CD4-positive, alpha-beta T cell treated with Interleukin-17A for 1 hour (primary cell): ENCODE results near the gene TAF11L4.
A peak's percentile ranks its signal among the peaks of the same experiment; 100 is the strongest.
"Not testable (repeated sequence)": the region's sequence is repeated elsewhere in the genome, so short reads cannot be mapped to it uniquely, and the experiment has no call there.

ENCODE experiments used
- DNase-seq: peaks from one replicate; pipeline ENCODE4 v3.0.0-alpha.2; 2020

The TAF11L4 gene

DNA sequence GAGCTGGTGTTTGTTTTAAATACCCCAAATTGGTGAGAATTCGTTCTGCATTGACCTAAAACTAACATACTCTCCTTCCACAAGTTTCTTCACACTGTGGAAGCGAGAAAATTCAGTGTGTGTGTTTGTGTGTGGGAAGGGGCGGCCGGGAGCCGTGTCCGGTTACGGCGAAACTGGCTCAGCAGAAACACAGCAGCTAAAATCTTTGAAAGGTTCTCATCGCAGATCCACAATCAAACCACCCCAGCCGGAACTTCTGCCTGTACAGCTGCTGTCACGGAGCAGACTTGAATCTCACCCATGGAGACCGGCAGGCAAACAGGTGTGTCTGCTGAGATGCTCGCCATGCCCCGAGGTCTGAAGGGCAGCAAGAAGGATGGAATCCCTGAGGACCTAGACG, at the start of gene TAF11L4:
Gene TAF11L4 (plus strand): TSS at position 301 of the 400 bp plus-strand sequence.
- DNase-seq, result not testable (repeated sequence)

DNA sequence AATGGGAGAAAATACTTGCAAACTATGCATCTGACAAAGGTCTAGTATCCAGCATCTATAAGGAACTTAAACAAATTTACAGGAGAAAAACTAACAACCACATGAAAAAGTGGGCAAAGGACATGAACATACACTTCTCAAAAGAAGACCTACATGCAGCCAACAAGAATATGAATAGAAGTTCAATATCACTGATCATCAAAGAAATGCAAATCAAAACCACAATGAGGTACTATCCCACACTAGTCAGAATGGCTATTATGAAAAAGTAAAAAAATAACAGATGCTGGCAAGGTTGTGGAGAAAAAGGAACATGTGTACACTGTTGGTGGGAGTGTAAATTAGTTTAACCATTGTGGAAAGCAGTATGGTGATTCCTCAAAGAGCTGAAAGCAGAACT, 46.5 kb upstream of the TAF11L4 start:
- DNase-seq, result not testable (repeated sequence)

DNA sequence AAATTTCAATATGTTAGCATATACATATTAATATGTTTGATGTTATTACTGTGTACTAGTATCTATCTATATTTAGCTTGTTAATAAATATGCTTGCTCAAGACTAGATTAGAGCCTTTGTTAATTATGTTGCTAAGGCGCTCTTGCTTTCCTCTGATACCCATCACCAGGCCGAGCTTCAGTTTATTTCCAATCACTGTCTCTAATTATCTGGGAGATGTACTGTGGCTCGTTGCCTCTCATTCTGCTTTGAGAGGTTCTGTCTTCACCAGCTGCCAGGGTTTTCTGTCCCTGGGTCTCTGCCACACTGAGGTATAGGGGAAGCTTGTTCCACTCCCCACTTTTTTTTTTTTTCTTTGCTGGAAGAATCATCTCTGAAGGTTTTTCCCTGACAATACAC, 44.6 kb upstream of the TAF11L4 start:
- no peak for DNase-seq

DNA sequence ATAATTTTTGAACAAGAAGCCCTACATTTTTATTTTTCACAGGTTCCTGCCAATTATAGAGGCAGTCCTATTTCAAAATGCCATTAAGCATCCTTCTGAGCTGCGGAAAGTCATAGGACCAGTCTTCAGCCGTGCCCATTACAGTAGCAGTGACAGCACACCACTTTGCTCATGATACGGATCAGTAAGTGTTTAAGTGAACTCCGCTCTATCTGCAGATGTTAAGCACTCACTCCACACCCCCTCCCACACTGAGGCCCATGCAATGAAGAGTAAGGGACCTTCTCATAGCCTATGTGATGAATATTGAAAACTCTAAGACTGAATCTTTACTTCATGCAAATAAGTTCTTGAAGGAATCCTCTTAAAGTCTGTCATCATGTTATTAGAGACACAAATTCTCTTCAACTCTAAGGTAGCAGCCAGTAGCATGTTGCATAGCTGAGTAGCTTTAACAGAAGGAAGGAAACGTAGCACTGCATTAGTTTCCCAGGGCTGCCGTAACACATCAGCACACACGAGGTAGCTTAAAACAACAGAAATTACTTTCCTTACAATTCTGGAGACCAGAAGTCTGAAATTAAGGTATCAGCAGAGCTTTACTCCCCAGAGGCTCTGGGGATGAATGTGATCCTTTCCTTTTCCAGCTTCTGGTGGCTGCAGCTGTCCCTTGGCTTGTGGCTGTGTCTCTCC, 43.9 kb upstream of the TAF11L4 start:
- DNase-seq, result no peak

DNA sequence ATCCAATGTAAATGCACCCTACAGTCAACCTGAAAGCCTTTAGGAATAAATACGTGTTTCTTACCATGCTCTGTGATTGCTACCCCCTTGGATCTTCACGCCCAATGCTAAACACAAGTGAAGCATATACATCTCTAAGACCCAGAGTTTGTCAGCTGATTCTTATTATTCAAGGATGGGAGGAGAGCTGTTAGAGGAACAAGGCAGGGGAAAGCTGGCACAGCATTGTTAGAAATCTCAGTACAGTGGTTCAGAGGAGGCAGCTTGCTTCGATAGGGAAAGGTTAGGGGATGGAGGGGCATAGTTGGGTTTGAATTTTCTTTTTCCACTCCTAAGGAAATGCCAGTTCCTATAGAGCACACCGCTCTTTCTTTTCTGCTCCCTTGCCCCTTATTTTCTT, 40.2 kb upstream of the TAF11L4 start:
- no peak for DNase-seq

DNA sequence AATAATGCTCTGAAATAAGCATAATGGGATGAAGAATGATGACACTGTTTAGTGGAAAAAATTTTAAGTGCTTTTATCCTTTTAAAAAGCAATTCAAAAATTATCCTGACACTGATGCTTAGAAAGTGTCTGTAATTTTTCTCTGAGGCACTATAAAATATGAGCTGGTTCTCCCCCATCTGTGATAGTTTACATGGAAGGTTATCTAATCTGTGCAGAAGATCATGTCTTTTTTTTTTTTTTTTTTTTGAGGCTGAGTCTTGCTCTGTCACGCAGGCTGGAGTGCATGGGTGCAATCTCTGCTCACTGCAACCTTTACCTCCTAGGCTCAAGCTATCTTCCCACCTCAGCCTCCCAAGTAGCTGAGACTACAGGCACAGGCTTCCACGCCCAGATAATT, 38.8 kb upstream of the TAF11L4 start:
- no peak for DNase-seq

DNA sequence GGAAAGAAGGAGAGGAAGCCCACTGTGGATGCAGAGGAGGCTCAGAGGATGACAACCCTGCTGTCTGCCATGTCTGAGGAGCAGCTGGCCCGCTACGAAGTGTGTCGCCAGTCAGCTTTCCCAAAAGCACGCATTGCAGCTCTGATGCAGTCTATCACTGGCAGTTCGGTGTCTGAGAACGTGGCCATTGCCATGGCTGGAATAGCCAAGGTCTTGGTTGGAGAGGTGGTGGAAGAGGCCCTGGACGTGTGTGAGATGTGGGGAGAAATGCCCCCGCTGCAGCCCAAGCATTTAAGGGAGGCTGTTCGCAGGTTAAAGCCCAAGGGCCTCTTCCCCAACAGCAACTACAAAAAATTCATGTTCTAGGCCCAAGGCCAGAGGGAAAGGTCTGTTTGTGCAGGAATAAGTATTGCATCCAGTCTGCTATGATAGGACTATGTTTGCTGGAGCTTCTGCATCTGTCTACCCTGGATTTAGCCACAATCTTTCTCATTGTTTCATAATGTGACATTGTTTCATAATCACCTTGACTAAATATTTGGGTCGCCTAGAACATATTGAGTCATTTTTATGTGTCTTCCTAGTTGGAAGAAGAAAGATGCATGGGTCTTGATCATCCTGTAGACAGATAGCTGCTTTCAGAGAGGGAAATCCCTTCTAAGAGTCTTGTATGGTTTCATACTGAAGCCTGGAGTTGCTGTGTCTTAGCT, 35.0 kb upstream of the TAF11L4 start:
- not testable (repeated sequence) for DNase-seq

DNA sequence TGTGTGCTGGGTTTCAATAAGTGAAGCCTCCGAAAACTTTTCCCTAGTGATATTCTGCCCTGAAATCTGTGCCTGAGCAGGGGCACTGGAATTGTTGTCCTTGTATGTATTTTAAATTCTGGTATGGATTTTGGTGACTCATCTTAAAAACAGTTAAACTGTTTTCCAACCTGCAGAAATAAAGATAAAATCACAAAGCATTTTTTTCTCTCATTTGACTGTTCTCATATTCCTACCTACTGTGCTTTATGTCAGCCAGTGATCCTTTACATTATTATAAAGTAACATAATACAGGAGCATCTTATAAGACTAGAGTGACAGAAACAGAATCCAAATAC, 34.5 kb upstream of the TAF11L4 start:
- DNase-seq, result no peak

DNA sequence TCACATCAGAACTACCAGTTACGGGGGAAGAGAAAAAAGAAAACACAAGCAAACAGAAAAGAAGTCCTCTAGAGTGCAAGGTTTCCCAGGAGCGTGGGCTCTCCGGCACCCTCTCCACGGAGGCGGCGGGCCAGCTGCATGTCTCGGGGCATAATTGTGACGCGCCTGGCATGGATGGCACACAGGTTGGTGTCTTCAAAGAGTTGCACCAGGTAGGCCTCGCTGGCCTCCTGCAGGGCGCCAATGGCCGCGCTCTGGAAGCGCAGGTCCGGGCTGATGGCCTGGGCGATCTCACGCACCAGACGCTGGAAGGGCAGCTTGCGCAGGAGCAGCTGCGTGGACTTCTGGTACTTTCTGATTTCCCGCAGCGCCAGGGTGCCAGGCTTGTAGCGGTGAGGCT, 30.3 kb upstream of the TAF11L4 start:
- not testable (repeated sequence) for DNase-seq

DNA sequence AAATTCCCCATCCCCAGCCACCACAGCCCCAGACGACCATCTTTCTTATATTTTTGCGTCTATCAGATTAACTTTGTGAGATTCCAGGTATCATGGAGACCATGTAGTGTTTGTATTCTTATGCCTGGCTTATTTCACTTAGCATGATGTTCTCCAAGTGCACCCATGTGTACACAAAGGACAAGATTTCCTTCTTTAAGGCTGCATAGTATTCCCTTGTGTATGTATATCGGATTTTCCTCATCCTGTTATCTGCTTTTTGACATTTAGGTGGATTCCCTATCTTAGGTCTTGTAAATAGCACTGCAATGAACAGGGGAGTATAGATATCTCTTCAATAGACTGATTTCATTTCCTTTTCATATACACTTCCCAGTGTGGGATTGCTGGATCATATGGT, 28.8 kb upstream of the TAF11L4 start:
- no peak for DNase-seq

DNA sequence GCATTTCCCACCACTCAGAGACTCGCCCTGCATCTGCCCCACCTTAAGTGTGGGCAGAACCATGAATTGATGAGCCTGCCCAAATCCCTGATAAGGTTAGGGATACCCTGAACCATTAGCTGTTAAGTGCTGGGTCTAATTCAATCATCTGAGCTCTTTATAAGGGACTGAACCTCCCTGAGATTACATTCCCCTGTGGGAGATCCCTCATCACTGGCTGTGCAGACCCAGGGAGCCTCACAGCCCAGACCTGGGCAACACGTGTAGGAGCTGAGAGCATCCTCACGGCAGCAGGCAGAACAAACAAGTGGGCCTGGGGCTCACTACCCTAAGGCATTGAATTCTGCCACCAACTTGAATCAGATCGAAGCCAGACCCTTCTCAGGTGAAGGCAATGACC, 24.2 kb upstream of the TAF11L4 start:
- no peak for DNase-seq

DNA sequence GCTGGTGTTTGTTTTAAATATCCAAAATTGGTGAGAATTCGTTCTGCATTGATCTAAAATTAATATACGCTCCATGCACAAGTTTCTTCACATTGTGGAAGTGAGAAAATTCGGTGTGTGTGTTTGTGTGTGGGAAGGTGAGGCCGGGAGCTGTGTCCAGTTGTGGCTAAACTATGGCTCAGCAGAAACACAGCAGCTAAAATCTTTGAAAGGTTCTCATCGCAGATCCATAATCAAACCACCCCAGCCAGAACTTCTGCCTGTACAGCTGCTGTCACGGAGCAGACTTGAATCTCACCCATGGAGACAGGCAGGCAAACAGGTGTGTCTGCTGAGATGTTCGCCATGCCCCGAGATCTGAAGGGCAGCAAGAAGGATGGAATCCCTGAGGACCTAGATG, 23.7 kb upstream of the TAF11L4 start, which contains the start of gene TAF11L2:
Gene TAF11L2 (plus strand): TSS at position 301 of the 400 bp plus-strand sequence.
- DNase-seq, result not testable (repeated sequence)

DNA sequence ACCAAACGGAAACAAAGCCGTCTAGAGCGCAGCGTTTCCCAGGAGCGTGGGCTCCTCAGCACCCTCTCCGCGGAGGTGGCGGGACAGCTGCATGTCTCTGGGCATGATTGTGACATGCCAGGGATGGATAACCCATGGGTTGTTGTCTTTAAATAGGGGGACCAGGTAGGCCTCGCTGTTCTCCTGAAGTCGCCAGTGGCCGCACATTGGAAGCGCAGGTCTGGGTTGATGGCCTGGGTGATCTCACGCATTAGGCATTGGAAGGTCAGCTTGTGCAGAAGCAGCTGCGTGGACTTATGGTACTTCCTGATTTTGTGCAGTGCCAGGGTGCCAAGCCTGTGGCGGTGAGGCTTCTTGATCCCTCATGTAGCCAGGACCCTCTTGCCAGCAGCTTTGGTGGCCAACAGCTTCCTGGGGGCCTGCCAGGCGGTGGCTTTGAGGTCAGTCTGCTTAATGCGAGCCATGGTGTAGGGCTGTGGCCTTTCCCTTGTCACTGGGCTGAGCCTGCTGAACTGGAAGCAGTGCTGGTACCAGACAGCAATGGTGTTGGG, 9.8 kb upstream of the TAF11L4 start:
- DNase-seq, result no peak

DNA sequence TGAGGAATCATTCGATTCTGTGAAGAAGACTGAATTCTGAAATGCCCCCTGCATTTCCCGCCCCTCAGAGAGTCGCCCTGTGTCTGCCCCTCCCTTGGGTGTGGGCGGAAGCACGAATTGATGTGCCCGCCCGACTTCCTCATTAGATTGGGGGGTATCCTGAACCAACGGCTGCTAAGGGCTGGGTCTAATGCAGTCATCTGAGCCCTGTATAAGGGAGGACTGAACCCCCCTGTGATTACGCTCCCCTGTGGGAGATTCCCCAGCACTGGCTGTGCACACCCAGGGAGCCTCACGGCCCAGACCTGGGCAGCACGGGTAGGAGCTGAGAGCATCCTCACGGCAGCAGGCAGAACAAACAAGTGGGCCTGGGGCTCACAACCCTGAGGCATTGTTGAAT, 4.1 kb upstream of the TAF11L4 start:
- not testable (repeated sequence) for DNase-seq

DNA sequence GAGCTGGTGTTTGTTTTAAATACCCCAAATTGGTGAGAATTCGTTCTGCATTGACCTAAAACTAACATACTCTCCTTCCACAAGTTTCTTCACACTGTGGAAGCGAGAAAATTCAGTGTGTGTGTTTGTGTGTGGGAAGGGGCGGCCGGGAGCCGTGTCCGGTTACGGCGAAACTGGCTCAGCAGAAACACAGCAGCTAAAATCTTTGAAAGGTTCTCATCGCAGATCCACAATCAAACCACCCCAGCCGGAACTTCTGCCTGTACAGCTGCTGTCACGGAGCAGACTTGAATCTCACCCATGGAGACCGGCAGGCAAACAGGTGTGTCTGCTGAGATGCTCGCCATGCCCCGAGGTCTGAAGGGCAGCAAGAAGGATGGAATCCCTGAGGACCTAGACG, 3.5 kb upstream of the TAF11L4 start, which contains the start of gene TAF11L3:
Gene TAF11L3 (plus strand): TSS at position 301 of the 400 bp plus-strand sequence.
- DNase-seq, result not testable (repeated sequence)

DNA sequence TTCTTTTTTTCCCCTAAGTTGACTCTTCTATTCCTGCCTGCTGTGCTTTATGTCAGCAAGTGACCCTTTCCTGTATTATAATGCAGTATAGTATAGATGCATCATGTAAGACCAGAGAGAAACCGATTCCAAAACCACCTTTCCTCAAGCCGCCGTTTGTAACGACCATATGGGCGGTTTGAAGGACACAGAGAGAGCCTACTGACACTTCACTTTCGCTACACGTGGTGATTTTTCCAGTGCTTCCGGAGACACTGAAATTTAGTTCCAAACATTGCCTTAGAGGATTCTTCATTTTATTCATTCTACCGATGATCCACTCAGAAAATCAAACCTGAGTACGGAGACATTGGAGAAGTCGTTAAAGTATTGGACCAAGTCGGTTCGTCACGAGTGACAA, 2.1 kb upstream of the TAF11L4 start:
- not testable (repeated sequence) for DNase-seq

DNA sequence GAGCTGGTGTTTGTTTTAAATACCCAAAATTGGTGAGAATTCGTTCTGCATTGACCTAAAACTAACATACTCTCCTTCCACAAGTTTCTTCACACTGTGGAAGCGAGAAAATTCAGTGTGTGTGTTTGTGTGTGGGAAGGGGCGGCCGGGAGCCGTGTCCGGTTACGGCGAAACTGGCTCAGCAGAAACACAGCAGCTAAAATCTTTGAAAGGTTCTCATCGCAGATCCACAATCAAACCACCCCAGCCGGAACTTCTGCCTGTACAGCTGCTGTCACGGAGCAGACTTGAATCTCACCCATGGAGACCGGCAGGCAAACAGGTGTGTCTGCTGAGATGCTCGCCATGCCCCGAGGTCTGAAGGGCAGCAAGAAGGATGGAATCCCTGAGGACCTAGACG, 3.3 kb downstream of the TAF11L4 start, which contains the start of gene TAF11L5:
Gene TAF11L5 (plus strand): TSS at position 301 of the 400 bp plus-strand sequence.
- DNase-seq, result not testable (repeated sequence)

DNA sequence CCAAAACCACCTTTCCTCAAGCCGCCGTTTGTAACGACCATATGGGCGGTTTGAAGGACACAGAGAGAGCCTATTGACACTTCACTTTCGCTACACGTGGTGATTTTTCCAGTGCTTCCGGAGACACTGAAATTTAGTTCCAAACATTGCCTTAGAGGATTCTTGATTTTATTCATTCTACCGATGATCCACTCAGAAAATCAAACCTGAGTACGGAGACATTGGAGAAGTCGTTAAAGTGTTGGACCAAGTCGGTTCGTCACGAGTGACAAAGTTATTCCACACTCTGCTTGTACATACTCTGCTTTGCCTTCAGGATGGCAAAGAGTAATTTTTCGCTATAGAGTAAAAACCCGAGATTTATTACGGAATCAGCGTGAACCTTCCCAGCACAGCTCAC, 4.9 kb downstream of the TAF11L4 start:
- peak; percentile 18 for DNase-seq

DNA sequence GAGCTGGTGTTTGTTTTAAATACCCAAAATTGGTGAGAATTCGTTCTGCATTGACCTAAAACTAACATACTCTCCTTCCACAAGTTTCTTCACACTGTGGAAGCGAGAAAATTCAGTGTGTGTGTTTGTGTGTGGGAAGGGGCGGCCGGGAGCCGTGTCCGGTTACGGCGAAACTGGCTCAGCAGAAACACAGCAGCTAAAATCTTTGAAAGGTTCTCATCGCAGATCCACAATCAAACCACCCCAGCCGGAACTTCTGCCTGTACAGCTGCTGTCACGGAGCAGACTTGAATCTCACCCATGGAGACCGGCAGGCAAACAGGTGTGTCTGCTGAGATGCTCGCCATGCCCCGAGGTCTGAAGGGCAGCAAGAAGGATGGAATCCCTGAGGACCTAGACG, 6.8 kb downstream of the TAF11L4 start, which contains the start of gene TAF11L6:
Gene TAF11L6 (plus strand): TSS at position 301 of the 400 bp plus-strand sequence.
- not testable (repeated sequence) for DNase-seq
